ENCODE data around the gene NXPH4.

NXPH4 gene

DNA sequence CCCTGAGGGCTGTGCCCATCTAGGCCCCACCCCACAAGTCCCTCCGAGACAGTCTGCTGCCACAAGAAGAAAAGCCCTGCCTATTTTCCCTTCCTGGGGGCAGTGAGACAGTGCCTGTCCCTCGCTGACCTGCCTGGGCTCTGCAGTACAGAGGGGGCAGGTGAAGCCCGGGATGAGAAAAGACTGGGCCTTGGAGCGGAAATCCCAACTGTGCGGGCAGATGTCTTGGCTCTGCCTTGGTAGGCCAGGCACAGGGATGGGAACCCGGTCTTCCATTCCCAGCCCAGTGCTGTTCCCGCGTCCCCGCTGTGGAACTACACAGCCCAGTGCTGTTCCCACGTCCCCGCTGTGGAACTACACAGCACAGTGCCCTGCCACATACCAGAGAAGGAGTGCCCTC, 12.8 kb upstream of the NXPH4 start:
- no peak for DNase-seq (ENCODE audit: low read depth)

DNA sequence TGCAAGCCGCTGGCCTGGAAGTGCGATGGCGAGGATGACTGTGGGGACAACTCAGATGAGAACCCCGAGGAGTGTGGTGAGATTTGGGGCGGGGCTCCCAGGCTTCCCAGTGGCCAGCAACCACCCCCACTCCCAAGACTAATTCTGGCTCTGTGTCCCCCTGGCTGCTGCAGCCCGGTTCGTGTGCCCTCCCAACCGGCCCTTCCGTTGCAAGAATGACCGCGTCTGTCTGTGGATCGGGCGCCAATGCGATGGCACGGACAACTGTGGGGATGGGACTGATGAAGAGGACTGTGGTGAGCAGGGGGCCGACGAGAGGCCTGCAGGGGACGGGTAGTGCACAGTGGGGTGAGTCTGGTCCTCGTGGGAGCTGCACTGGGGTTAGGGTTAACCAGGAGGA, 12.1 kb upstream of the NXPH4 start:
- DNase-seq (ENCODE audit: low read depth) = no peak

DNA sequence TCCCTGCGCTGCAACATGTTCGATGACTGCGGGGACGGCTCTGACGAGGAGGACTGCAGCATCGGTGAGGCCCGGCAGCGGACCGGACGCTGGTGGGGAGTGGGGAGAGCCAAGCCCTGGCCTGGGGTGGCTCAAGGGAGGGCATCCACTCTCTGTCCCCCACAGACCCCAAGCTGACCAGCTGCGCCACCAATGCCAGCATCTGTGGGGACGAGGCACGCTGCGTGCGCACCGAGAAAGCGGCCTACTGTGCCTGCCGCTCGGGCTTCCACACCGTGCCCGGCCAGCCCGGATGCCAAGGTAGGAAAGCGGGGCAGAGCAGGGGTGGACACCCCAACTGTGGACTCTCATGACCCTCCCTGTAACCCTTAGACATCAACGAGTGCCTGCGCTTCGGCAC, 11.4 kb upstream of the NXPH4 start:
- DNase-seq (ENCODE audit: low read depth) = no peak

DNA sequence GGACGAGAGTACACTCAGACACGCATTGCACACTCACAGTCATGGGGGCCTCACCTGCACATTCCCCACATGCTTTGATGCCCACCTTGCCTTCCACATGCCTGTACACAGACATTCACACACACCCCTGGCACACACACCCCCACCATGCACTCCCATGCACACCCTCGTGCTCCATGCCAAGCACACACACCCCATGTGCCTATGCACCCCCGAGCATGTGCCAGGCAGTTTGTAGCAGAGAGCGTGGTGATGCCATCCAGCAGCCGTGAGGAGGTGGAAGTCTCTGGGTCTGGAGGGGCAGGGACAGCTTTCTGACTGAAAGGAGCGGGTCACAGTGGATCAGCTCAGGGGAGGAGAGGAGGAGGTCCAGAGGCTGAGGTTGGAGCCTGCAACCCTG, 10.7 kb upstream of the NXPH4 start:
- no peak for DNase-seq (ENCODE audit: low read depth)

DNA sequence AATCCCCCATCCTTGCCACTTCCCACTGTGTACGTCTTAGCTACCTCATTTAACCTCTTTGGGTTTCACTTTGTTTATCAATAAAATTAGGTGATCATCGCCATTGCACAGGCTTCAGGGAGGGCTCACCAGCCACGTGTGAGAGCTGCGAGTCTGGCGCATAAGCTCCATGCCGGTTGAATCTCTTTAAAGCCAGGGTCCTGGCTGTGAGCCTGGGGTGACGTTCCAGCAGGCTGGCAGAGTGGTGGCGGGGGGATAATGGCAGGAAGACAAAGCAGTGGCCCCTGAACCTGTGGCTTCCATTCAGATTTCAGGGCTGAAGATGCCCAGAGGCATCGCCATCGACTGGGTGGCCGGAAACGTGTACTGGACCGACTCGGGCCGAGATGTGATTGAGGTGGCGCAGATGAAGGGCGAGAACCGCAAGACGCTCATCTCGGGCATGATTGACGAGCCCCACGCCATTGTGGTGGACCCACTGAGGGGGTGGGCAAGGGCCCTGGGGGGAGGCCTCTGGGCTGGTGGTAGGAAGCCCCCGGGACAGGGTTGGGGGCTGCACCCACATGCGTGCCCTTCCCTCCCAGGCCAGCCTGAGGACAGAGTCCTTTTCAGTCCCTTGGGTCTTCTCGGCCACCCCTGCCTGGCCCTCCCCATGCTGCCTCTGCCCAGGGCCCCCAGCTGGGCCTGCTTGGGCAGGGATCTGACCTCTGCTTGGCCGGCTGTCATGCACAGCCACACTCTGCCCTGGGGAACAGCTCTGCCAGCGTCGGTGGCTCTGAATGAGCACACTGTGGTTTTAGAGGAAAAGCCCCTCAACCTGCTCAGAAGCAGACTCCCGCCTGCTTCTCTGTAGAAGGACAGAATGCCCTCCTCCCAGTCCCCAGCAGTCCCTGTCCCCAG, 8.6 kb upstream of the NXPH4 start:
- no peak for DNase-seq (ENCODE audit: low read depth)

DNA sequence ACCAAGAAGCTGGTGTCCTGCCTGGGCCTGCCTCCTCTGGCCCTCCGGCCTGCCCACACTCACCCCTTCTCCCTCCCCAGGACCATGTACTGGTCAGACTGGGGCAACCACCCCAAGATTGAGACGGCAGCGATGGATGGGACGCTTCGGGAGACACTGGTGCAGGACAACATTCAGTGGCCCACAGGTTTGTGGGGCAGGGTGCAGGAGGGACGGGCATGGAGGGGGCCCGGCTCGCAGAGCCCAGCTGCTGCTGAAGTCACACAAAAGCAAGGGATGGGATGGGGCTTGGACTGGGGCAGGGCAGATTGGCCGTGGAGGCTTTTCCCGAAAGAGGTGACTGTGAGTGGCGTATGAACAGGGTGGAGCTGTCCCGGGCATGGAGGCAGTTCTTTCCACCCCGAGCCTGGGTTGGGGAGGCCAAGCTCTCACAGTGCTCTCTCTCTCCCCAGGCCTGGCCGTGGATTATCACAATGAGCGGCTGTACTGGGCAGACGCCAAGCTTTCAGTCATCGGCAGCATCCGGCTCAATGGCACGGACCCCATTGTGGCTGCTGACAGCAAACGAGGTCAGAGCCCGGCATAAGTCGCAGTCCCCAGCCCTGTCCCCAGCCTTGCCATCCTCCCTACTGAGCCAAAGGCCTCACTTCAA, 7.8 kb upstream of the NXPH4 start:
- DNase-seq (ENCODE audit: low read depth) = no peak

DNA sequence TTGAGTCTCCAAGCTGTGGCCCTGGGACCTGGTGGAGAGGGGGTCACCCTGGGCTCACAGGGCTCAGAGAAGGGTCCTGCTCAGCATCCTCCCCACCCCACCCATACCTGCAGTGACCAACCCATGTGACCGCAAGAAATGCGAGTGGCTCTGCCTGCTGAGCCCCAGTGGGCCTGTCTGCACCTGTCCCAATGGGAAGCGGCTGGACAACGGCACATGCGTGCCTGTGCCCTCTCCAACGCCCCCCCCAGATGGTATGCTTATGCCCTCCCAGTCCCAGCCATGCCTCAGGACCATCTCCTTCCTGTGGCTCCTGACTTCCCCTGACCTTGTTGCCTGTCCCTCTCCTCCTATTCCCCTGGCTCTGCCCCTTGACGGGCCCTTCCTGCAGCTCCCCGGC, 6.7 kb upstream of the NXPH4 start:
- DNase-seq (ENCODE audit: low read depth) = no peak

DNA sequence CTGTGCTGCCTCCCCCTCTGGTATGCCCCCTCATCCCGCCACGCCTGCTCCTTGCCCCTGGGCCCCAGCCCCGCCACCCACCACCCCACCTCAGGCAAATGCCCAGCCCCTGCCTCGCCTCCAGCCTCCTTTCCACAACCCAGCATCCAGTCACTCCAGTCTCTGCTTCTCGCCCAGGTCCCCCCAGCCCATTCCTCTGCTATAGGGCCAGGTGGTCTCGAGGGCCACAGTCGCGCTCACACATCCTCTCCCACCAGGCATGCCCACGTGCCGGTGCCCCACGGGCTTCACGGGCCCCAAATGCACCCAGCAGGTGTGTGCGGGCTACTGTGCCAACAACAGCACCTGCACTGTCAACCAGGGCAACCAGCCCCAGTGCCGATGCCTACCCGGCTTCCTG, 6.1 kb upstream of the NXPH4 start:
- DNase-seq (ENCODE audit: low read depth) = no peak

DNA sequence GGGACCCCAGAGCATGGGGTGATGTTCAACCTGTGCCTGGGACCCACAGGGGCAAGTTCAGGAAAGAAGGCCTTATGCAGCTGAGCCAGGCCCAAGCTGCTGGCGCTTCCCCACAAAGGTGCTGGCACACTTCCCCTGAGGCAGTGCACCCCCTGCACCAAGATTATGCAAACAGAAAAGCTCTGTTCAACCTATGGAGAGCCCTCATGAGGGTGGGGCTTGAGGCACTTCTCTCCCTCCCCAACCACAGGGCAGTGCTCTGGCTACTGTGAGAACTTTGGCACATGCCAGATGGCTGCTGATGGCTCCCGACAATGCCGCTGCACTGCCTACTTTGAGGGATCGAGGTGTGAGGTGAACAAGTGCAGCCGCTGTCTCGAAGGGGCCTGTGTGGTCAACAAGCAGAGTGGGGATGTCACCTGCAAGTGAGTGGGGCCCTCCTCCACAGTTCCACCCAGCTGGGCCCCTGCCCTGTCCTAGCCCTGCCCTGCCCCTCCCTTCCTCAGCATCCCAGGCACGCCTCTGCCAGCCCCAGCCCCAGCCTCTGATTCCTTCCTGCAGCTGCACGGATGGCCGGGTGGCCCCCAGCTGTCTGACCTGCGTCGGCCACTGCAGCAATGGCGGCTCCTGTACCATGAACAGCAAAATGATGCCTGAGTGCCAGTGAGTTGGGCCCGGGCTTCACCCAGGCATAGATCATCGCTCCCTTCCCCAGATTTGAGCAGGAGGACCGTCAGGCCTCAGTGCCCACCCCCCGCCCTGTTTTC, 5.5 kb upstream of the NXPH4 start:
- no peak for DNase-seq (ENCODE audit: low read depth)

DNA sequence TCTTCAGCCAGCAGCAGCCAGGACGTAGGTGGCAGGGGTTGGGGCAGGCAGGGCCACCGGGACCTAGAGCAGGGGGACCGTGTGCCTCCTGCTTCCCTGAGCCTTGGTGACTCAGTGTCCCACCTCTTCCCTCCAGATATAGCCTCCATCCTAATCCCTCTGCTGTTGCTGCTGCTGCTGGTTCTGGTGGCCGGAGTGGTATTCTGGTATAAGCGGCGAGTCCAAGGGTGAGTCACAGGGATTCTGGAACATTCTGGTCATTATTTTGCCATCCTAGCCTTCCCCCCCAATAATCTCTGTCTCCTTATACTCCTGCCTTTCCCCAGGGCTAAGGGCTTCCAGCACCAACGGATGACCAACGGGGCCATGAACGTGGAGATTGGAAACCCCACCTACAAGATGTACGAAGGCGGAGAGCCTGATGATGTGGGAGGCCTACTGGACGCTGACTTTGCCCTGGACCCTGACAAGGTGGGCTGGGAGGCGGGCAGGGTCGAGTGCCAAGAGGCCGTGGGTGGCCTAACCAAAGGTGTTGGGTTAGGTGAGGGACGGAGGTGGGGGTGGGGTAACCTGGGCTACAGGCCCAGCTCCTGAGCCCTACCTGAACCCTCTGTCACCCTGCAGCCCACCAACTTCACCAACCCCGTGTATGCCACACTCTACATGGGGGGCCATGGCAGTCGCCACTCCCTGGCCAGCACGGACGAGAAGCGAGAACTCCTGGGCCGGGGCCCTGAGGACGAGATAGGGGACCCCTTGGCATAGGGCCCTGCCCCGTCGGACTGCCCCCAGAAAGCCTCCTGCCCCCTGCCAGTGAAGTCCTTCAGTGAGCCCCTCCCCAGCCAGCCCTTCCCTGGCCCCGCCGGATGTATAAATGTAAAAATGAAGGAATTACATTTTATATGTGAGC, 4.5 kb upstream of the NXPH4 start:
- no peak for DNase-seq (ENCODE audit: low read depth)

DNA sequence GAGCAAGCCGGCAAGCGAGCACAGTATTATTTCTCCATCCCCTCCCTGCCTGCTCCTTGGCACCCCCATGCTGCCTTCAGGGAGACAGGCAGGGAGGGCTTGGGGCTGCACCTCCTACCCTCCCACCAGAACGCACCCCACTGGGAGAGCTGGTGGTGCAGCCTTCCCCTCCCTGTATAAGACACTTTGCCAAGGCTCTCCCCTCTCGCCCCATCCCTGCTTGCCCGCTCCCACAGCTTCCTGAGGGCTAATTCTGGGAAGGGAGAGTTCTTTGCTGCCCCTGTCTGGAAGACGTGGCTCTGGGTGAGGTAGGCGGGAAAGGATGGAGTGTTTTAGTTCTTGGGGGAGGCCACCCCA, 3.9 kb upstream of the NXPH4 start:
- DNase-seq (ENCODE audit: low read depth) = no peak

DNA sequence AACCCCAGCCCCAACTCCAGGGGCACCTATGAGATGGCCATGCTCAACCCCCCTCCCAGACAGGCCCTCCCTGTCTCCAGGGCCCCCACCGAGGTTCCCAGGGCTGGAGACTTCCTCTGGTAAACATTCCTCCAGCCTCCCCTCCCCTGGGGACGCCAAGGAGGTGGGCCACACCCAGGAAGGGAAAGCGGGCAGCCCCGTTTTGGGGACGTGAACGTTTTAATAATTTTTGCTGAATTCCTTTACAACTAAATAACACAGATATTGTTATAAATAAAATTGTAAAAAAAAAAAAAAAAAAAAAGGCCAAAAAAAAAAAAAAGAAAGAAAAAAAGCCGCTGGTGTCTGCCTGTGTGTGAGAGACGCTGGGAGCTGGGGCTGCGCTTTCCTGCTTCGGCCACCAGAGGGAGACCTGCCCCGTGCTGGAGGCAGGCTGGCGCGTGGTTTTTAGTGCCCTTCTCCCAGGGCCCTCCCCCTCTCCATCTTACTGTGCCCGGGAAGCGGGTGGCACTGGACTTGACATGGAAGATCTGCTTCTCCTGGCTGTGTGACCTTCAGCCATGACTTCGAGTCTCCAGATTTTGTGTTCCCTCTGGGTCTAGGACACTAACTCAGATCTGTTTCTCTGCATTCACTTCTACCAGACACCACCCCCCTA, 3.4 kb upstream of the NXPH4 start:
- DNase-seq (ENCODE audit: low read depth) = peak; percentile 85

DNA sequence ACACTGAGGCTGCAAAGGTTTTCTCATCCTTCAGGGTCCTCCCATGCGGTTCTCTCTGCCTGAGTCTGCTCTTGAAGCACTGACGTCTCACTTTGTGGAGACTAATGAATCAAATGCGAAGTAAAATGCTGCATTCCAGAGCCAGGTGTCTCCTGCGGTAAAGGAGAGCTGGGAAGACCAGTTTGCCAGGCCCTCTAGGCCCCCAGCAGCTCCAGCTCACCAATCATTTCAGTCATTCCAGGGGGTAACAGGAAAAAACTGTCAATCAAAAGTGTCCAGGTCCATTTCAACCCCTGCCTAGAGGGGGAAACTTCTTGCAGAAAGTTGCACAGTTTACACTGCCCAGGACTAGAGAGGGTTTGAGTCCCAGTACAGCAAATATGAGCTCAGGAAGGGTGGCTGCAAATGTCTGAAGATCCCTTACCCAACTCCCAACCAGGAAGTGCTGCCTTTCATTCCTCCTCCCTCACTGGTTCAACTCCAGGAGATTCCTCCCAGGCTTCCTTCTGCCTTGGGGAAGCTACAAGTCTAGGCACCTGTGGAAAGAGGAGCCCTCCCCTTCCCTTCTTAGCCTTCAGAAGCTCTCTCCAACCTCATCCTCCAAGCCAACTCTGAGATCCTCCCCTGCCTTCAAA, 2.7 kb upstream of the NXPH4 start:
- no peak for DNase-seq (ENCODE audit: low read depth)

DNA sequence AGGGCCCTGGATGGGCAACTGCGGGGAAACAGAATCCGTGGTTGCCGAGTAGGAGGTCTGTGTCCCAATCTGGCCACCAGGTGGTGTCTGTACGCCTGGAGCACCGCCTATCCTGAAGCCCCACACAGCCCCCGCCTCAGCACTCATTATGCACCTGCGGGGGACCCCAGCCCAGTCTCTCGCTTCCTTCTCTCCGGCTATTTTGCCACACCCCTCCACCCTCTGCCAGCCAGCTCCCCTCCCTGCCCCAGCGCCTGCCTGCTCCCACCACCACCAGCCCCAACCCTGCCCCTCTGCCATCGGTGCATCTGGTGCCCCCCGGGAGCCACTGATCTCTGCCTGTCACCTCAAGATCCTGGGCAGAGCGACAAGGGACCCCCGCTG, 2.2 kb upstream of the NXPH4 start:
- DNase-seq (ENCODE audit: low read depth) = peak; percentile 75

DNA sequence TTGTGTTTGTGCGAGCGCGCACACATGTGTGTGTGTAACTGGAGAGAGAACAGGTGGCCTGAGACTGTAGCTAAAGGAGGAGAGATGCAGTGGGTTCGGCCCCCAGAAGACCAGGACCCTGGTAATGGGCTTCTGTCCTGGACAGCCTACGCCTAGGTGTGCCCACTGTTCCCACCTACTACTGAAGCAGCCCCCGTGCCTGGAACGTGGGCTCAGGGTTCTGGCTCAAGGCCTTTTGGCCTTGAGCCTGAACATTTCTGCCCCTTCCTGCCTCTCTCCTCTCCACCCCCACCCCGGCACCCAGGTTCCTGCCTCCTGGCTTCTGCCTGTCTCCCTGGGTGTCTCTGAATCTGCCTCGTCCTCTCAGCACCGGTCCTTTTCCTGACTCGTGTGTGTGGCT, 1.5 kb upstream of the NXPH4 start:
- DNase-seq (ENCODE audit: low read depth) = no peak

DNA sequence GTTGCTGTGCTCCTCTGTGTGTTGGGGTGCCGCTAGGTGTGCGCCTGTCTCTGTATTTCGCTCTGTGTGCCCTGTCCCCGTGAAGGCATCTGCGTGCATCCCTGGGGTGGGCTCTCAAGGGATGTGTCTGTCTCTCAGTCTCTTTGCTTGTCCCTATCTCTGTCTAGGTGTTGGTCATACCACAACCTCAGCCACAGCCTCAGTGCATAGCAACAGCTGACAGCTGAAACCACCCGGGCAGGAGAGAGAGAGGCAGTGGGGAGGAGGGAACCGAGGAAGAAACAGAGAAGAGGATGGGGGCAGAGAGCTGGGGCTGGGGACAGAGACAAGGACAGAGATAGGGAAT, 953 bp upstream of the NXPH4 start:
- DNase-seq (ENCODE audit: low read depth) = peak; percentile 42

DNA sequence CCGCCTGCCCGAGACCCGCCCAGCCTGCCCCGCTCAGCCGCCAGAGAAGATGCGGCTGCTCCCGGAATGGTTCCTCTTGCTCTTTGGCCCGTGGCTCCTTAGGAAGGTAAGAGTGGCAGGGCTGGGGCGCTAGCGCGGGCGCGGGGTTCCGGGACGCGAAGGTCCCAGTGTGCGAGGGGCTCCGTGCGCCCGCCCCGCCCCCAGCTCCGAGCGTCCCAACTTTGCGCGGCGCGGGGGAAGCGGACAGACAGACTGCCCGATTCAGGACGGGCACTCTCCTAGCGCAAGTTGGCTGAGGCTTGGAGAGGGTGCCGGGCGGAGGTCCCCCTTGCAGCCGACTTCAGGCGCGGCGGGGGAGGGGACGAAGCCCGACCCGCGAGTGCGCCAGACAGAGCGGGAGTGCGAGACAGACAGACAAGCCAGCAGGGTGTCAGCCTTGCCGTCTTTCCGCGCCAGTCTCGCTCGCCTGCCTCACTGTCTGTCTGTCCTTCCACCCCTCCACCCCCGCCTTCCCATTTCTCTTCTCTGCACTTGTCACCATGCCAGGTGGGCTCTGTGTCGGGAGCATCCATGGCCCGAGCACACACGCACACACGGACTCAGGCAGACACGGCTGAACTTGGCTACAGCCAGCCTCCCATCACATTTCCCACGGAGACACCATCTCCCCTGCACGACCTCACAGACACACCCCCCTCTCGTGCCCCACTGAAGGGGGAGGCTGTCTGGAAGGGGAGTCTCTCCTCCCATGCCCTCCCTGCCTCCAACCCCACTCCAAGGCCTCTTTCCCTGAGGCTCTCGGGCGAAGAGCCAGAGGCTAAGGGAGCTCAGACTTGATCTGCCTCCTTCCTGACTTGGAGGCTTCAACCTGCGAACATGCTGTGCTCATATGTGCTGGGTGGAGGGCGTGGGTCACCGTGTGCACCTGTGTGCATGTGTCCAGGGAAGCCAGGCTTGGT, 606 bp downstream of the NXPH4 start:
- DNase-seq (ENCODE audit: low read depth) = peak; percentile 42

DNA sequence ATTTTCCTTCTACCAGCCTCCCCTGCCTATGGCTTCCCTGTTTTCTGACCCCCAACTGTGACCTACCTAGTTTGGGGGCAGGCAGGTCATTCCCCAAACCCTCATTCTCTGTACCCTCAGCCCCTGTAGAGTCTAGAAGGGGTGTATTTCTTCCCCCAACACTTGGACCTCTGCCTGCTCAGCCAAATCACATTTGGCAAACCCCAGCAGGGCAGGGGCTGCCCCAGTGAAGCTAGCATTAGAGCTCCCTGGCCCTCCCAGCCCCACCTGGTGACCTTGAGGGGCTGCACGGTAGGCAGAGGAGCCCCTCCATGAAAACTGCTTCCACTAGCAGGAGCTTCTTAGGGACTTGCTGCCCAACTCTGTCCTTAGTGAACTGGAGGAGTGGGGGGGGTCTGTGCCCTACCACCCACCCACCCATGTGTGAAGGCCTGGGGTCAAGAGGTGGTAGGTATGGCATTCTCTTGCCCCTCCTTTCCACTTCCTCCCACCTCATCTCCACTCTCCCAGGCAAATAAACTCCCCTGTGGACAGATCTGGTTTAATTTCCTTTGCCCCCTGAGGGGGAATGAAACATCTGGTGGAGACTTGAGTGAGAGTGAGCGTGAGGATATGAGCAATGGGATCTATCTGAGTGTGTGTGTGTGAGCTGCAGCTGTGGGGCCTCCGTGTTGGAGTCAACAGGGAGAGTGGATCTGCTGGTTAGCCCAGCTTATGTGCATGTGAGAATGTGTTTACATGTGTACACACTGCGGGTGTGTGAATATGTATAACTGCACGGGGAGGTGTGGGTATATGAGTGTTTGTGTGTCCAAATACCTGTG, 1.6 kb downstream of the NXPH4 start:
- DNase-seq (ENCODE audit: low read depth) = peak; percentile 60

Data from ELR (cell line).